B cell (primary cell): ENCODE data around the gene RMP24.

Experiments used
- EZH2 ChIP-seq: IDR thresholded peaks from 2 replicates; pipeline ENCODE4 v1.6.1; 2012; ENCODE audit warnings: borderline replicate concordance, low read depth, mild to moderate bottlenecking, moderate library complexity, low read length; ENCODE audit not compliant: insufficient read depth, poor library complexity, severe bottlenecking
- TF ChIP-seq, protein P1 (sequence below): fragments of 200-600 bp; IDR thresholded peaks from one replicate; pipeline ENCODE4 v1.8.0; 2022; ENCODE audit warnings: antibody characterized with exemption, mild to moderate bottlenecking

DNA sequence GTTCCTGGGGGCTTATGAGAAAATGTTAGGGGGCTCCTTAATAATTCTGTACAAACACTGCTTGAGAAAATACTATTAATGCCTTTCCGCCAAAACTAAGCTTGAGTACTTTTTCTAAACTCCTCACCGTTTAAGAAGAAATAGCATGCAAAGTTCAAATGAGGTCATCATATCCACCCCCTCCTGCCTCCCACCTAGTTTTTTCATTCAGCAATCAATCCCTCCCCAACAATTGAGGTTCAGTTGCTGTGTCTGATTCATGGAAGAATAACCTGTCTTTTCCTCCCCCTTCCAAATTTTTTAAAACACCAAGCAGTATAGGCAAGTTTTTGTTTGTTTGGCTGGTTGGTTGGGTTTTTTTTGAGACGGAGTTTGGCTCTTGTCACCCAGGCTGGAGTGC is 24.4 kb upstream of the RMP24 start:
- TF ChIP-seq, protein P1, sequence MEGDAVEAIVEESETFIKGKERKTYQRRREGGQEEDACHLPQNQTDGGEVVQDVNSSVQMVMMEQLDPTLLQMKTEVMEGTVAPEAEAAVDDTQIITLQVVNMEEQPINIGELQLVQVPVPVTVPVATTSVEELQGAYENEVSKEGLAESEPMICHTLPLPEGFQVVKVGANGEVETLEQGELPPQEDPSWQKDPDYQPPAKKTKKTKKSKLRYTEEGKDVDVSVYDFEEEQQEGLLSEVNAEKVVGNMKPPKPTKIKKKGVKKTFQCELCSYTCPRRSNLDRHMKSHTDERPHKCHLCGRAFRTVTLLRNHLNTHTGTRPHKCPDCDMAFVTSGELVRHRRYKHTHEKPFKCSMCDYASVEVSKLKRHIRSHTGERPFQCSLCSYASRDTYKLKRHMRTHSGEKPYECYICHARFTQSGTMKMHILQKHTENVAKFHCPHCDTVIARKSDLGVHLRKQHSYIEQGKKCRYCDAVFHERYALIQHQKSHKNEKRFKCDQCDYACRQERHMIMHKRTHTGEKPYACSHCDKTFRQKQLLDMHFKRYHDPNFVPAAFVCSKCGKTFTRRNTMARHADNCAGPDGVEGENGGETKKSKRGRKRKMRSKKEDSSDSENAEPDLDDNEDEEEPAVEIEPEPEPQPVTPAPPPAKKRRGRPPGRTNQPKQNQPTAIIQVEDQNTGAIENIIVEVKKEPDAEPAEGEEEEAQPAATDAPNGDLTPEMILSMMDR: no peak
- no peak for TF ChIP-seq EZH2
